Measurements from ENCODE around the gene IQCN. TPM values are rescaled to one million over a fixed set of nuclear protein-coding genes. Genes with fewer than 3 reads are reported as not detected.

IQCN gene
- total RNA-seq, 2 experiments from 2014 or later, result 6.3 to 7.2 TPM

- no peaks in the 10 kb centered on the region for H3K27me3 Mint-ChIP-seq
- peaks cover 4% of the 10 kb centered on the region for H3K9me3 Mint-ChIP-seq
- peaks cover 50% of the 10 kb centered on the region for H3K4me1 Mint-ChIP-seq
- H3K27ac Mint-ChIP-seq, result peak within 1 kb of the TSS; percentile 98
- CTCF ChIA-PET, result interaction anchor here (0.5 to 12.7 kb wide), 13 partner anchors 9 to 108 kb away, joined by 3 to 229 read pairs (median 16); partner anchors contain the start of gene LSM4
- peak within 1 kb of the TSS; percentile 86 for H3K4me3 Mint-ChIP-seq
- POLR2A ChIA-PET, result interaction anchor here (0.6 to 4.9 kb wide), 13 partner anchors 8 to 137 kb away, joined by 3 to 128 read pairs (median 7); partner anchors contain the start of genes LSM4, MPV17L2 and SSBP4
- H3K36me3 Mint-ChIP-seq (ENCODE audit: low read depth), result peaks cover 44% of the 10 kb centered on the region
- peak; percentile 97 for DNase-seq
Observed at GRCh38 chr19:18281082-18282020, 7.1 kb upstream of the IQCN start, which contains the start of gene JUND. TSS of gene JUND (minus strand) at chr19:18281622. CDS start at chr19:18281484, 138 bp downstream.

- peak overlapping the region; percentile 86 for H3K4me3 Mint-ChIP-seq
- H3K36me3 Mint-ChIP-seq (ENCODE audit: low read depth), result peaks cover 46% of the 10 kb centered on the region
- peak; percentile 76 for DNase-seq
- CTCF ChIA-PET, result interaction anchor here (0.8 to 12.7 kb wide), 24 partner anchors 9 to 173 kb away, joined by 3 to 229 read pairs (median 12); partner anchors contain the start of genes LSM4 and PGPEP1
- peak overlapping the region; percentile 97 for H3K27ac Mint-ChIP-seq
- H3K4me1 Mint-ChIP-seq, result peaks cover 51% of the 10 kb centered on the region
- no peaks in the 10 kb centered on the region for H3K27me3 Mint-ChIP-seq
- H3K9me3 Mint-ChIP-seq, result peaks cover 2% of the 10 kb centered on the region
- POLR2A ChIA-PET, result interaction anchor here (0.6 to 4.9 kb wide), 11 partner anchors 9 to 109 kb away, joined by 3 to 128 read pairs (median 7); partner anchors contain the start of gene LSM4
Observed at GRCh38 chr19:18280247-18281081, 6.2 kb upstream of the IQCN start.

GRCh38 chr19:18279516-18280246 lies 5.4 kb upstream of the IQCN start:
- Mint-ChIP-seq H3K4me3 (peak overlapping the region; percentile 83), H3K9me3 (no peaks in the 10 kb centered on the region), H3K27me3 (no peaks in the 10 kb centered on the region), H3K4me1 (peaks cover 51% of the 10 kb centered on the region), H3K27ac (peak overlapping the region; percentile 97), H3K36me3 (ENCODE audit: low read depth) (peaks cover 49% of the 10 kb centered on the region)
- ChIA-PET POLR2A (interaction anchor here (0.6 to 4.9 kb wide), 13 partner anchors 9 to 137 kb away, joined by 3 to 128 read pairs (median 5); partner anchors contain the start of gene LSM4), CTCF (interaction anchor here (0.6 to 12.7 kb wide), 46 partner anchors 8 to 1018 kb away, joined by 3 to 229 read pairs (median 5); partner anchors contain the start of genes LSM4, PDE4C, PGPEP1 and RAB3A)
- peak; percentile 95 for DNase-seq

- Mint-ChIP-seq H3K4me1 (peaks cover 53% of the 10 kb centered on the region), H3K4me3 (peak overlapping the region; percentile 83)
Observed at GRCh38 chr19:18279266-18279515, 4.9 kb upstream of the IQCN start.

GRCh38 chr19:18278521-18279265 lies 4.4 kb upstream of the IQCN start:
- ChIA-PET POLR2A (interaction anchor here (0.7 to 4.9 kb wide), 8 partner anchors 13 to 138 kb away, joined by 3 to 128 read pairs (median 32); partner anchors contain the start of gene LSM4), CTCF (interaction anchor here (0.6 to 12.7 kb wide), 35 partner anchors 10 to 1017 kb away, joined by 3 to 229 read pairs (median 7); partner anchors contain the start of genes CCDC124, LSM4, PGPEP1 and RAB3A)
- H3K9me3 Mint-ChIP-seq, result no peaks in the 10 kb centered on the region
- DNase-seq, result peak; percentile 64
- peak overlapping the region; percentile 83 for H3K4me3 Mint-ChIP-seq
- H3K27ac Mint-ChIP-seq, result peak overlapping the region; percentile 97
- peaks cover 52% of the 10 kb centered on the region for H3K4me1 Mint-ChIP-seq
- H3K27me3 Mint-ChIP-seq, result no peaks in the 10 kb centered on the region
- H3K36me3 Mint-ChIP-seq (ENCODE audit: low read depth), result peaks cover 55% of the 10 kb centered on the region

More at GRCh38 chr19:18279266-18279515, 4.9 kb upstream of the IQCN start:
- peaks cover 54% of the 10 kb centered on the region for H3K36me3 Mint-ChIP-seq (ENCODE audit: low read depth)
- H3K27ac Mint-ChIP-seq, result peak overlapping the region; percentile 97
- POLR2A ChIA-PET, result interaction anchor here (1.0 to 4.9 kb wide), 7 partner anchors 13 to 138 kb away, joined by 3 to 128 read pairs (median 37); partner anchors contain the start of gene LSM4
- CTCF ChIA-PET, result interaction anchor here (0.6 to 12.7 kb wide), 42 partner anchors 10 to 1018 kb away, joined by 3 to 229 read pairs (median 6); partner anchors contain the start of genes CCDC124, LSM4, PDE4C and PGPEP1
- H3K27me3 Mint-ChIP-seq, result no peaks in the 10 kb centered on the region
- DNase-seq, result no peak
- H3K9me3 Mint-ChIP-seq, result no peaks in the 10 kb centered on the region

- Mint-ChIP-seq H3K36me3 (ENCODE audit: low read depth) (peaks cover 52% of the 10 kb centered on the region), H3K4me1 (peaks cover 36% of the 10 kb centered on the region), H3K9me3 (no peaks in the 10 kb centered on the region), H3K27me3 (no peaks in the 10 kb centered on the region), H3K4me3 (no peak overlapping the region), H3K27ac (no peak overlapping the region)
- DNase-seq, result peak; percentile 13
- CTCF ChIA-PET, result interaction anchor here (1.1 to 12.7 kb wide), 6 partner anchors 19 to 114 kb away, joined by 3 to 162 read pairs (median 5); a partner anchor contains a TSS
- POLR2A ChIA-PET, result interaction anchor here (0.5 to 1.6 kb wide), 2 partner anchors 47 to 1471 kb away, joined by 3 to 4 read pairs; no protein-coding TSS in a partner anchor
Observed at GRCh38 chr19:18274781-18275356, 617 bp upstream of the IQCN start.

- DNase-seq, result no peak
- ChIA-PET CTCF (interaction anchor here (1.0 to 12.7 kb wide), 3 partner anchors 18 to 115 kb away, joined by 3 to 162 read pairs (median 6); a partner anchor contains a TSS), POLR2A (interaction anchor here (0.7 kb wide), 1 partner anchor 55 kb away, joined by 3 read pairs; no protein-coding TSS in a partner anchor)
- H3K4me3 Mint-ChIP-seq, result no peak overlapping the region
- peaks cover 30% of the 10 kb centered on the region for H3K4me1 Mint-ChIP-seq
- peaks cover 44% of the 10 kb centered on the region for H3K36me3 Mint-ChIP-seq (ENCODE audit: low read depth)
- no peaks in the 10 kb centered on the region for H3K27me3 Mint-ChIP-seq
- H3K27ac Mint-ChIP-seq, result no peak overlapping the region
- H3K9me3 Mint-ChIP-seq, result no peaks in the 10 kb centered on the region
Observed at GRCh38 chr19:18273561-18274218, 562 bp downstream of the IQCN start.

- Mint-ChIP-seq H3K36me3 (ENCODE audit: low read depth) (peaks cover 36% of the 10 kb centered on the region), H3K27me3 (no peaks in the 10 kb centered on the region), H3K4me3 (no peak overlapping the region), H3K27ac (no peak overlapping the region), H3K4me1 (peaks cover 18% of the 10 kb centered on the region), H3K9me3 (no peaks in the 10 kb centered on the region)
- ChIA-PET CTCF (interaction anchor here (0.6 to 12.7 kb wide), 8 partner anchors 8 to 140 kb away, joined by 3 to 162 read pairs (median 4); no protein-coding TSS in a partner anchor), POLR2A (interaction anchor here (0.7 kb wide), 1 partner anchor 260 kb away, joined by 4 read pairs; no protein-coding TSS in a partner anchor)
- no peak for DNase-seq
Observed at GRCh38 chr19:18271433-18271841, 2.8 kb downstream of the IQCN start.

- Mint-ChIP-seq H3K36me3 (ENCODE audit: low read depth) (peaks cover 37% of the 10 kb centered on the region), H3K4me3 (no peak overlapping the region), H3K4me1 (peaks cover 16% of the 10 kb centered on the region), H3K9me3 (no peaks in the 10 kb centered on the region), H3K27me3 (no peaks in the 10 kb centered on the region), H3K27ac (no peak overlapping the region)
- no peak for DNase-seq
- POLR2A ChIA-PET, result interaction anchor here (0.7 kb wide), 1 partner anchor 79 kb away, joined by 6 read pairs; no protein-coding TSS in a partner anchor
- CTCF ChIA-PET, result interaction anchor here (0.7 to 12.7 kb wide), 5 partner anchors 9 to 72 kb away, joined by 3 to 162 read pairs (median 4); no protein-coding TSS in a partner anchor
Observed at GRCh38 chr19:18270326-18270725, 3.9 kb downstream of the IQCN start.

Data from activated CD4-positive, alpha-beta T cell treated with anti-CD3 and anti-CD28 coated beads, Interleukin-2, amount 10 ng/mL, durations not matched to agents 7 days and 5 days (primary cell).